ENCODE data around the gene DYNLT5. TPM values are rescaled to one million over a fixed set of nuclear protein-coding genes. Genes with fewer than 3 reads are reported as not detected.

Gene DYNLT5
- total RNA-seq, 1 experiment from 2014 or later: not detected

- no peak overlapping the region for H3K27ac ChIP-seq (ENCODE audit: low read length)
- ATAC-seq: no peak
- H3K27me3 ChIP-seq (ENCODE audit: control insufficient read depth, insufficient read depth, low read length): no peaks in the 10 kb centered on the region
- no peak for DNase-seq (ENCODE audit: low read depth, low spot score)
- in situ Hi-C loops (cut with HindIII; ENCODE audit: low pct_unique_long_range_greater_than_20kb, low sequenced_read_pairs) (no loop called here), intact Hi-C loops (cut with micrococcal nuclease; ENCODE audit: unreplicated experiment) (loop anchor here (5.0 to 10.0 kb wide), 4 partner anchors 165 to 443 kb away; no protein-coding TSS in a partner anchor)
- H3K36me3 ChIP-seq (ENCODE audit: control insufficient read depth, insufficient read depth, low read length): no peaks in the 10 kb centered on the region
- no peaks in the 10 kb centered on the region for H3K4me1 ChIP-seq (ENCODE audit: control insufficient read depth, insufficient read depth, low read length)
- H3K4me3 ChIP-seq (ENCODE audit: low read depth in 2 of 2, low read length in 2 of 2): 0 out of 4 replicates have a peak overlapping the region, but pooled peaks of 1 of the 2 experiments have one; percentile 10
- no peaks in the 10 kb centered on the region for H3K9me3 ChIP-seq (ENCODE audit: control insufficient read depth, insufficient read depth, low read depth, low read length)
- CTCF ChIA-PET: interaction anchor here (0.7 kb wide), 1 partner anchor 160 kb away, joined by 3 read pairs; no protein-coding TSS in a partner anchor
- BruUV-seq (replicated peaks): no TSS peak
- no peak for TF ChIP-seq POLR2AphosphoS5 (IDR thresholded peaks at IDR 0.05; ENCODE audit: low read depth, low read length)
- TF ChIP-seq CTCF (IDR thresholded peaks at IDR 0.05): no peak
- POLR2A ChIA-PET: no interaction called here
Measured at GRCh38 chr1:66769512-66770229, 17.4 kb downstream of the DYNLT5 start.

GRCh38 chr1:66770240-66770639 is 18.0 kb downstream of the DYNLT5 start:
- BruUV-seq (replicated peaks): no TSS peak
- no peaks in the 10 kb centered on the region for H3K27me3 ChIP-seq (ENCODE audit: control insufficient read depth, insufficient read depth, low read length)
- in situ Hi-C loops (cut with HindIII; ENCODE audit: low pct_unique_long_range_greater_than_20kb, low sequenced_read_pairs) (no loop called here), intact Hi-C loops (cut with micrococcal nuclease; ENCODE audit: unreplicated experiment) (no loop called here)
- TF ChIP-seq TCF7L2 (IDR thresholded peaks at IDR 0.05; ENCODE audit: low read depth, low read length) (no peak), CTCF (IDR thresholded peaks at IDR 0.05) (no peak), SIN3A (IDR thresholded peaks at IDR 0.05; ENCODE audit: borderline replicate concordance, insufficient read depth, low read depth, low read length) (no peak), POLR2AphosphoS5 (IDR thresholded peaks at IDR 0.05; ENCODE audit: low read depth, low read length) (no peak)
- TF ChIP-seq, protein P1, sequence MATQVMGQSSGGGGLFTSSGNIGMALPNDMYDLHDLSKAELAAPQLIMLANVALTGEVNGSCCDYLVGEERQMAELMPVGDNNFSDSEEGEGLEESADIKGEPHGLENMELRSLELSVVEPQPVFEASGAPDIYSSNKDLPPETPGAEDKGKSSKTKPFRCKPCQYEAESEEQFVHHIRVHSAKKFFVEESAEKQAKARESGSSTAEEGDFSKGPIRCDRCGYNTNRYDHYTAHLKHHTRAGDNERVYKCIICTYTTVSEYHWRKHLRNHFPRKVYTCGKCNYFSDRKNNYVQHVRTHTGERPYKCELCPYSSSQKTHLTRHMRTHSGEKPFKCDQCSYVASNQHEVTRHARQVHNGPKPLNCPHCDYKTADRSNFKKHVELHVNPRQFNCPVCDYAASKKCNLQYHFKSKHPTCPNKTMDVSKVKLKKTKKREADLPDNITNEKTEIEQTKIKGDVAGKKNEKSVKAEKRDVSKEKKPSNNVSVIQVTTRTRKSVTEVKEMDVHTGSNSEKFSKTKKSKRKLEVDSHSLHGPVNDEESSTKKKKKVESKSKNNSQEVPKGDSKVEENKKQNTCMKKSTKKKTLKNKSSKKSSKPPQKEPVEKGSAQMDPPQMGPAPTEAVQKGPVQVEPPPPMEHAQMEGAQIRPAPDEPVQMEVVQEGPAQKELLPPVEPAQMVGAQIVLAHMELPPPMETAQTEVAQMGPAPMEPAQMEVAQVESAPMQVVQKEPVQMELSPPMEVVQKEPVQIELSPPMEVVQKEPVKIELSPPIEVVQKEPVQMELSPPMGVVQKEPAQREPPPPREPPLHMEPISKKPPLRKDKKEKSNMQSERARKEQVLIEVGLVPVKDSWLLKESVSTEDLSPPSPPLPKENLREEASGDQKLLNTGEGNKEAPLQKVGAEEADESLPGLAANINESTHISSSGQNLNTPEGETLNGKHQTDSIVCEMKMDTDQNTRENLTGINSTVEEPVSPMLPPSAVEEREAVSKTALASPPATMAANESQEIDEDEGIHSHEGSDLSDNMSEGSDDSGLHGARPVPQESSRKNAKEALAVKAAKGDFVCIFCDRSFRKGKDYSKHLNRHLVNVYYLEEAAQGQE (IDR thresholded peaks at IDR 0.05; ENCODE audit: insufficient read depth in 1 of 2, low read depth in 2 of 2, low read length in 1 of 2): no peak
- ChIA-PET POLR2A (no interaction called here), CTCF (interaction anchor here (0.7 kb wide), 1 partner anchor 159 kb away, joined by 3 read pairs; no protein-coding TSS in a partner anchor)
- DNase-seq (ENCODE audit: low read depth, low spot score) (no peak), ATAC-seq (no peak)
- H3K9me3 ChIP-seq (ENCODE audit: control insufficient read depth, insufficient read depth, low read depth, low read length): no peaks in the 10 kb centered on the region
- H3K27ac ChIP-seq (ENCODE audit: low read length): no peak overlapping the region
- H3K4me1 ChIP-seq (ENCODE audit: control insufficient read depth, insufficient read depth, low read length): no peaks in the 10 kb centered on the region
- no peaks in the 10 kb centered on the region for H3K36me3 ChIP-seq (ENCODE audit: control insufficient read depth, insufficient read depth, low read length)
- no peak overlapping the region for H3K4me3 ChIP-seq (ENCODE audit: low read depth in 2 of 2, low read length in 2 of 2)

Data from Panc1 (cell line).